Upper lobe of left lung (tissue), 4 donors: ENCODE measurements around the gene PRAC1.

Experiments used
- EP300 ChIP-seq, 4 donors: sonication (generic); formaldehyde crosslinking; IDR thresholded peaks; one replicate each; pipeline ENCODE4 v1.5.1; 2017; ENCODE audit warnings: antibody characterized with exemption in 4 of 4, control low read depth in 2 of 4
- POLR2A ChIP-seq, 4 donors: fragments of 450-650 bp; IDR thresholded peaks; one replicate each; pipeline ENCODE4 v1.5.1; 2016 to 2017; ENCODE audit warnings: antibody characterized with exemption in 4 of 4, mild to moderate bottlenecking in 2 of 4
- TF ChIP-seq, protein P1 (sequence below), 6 experiments: fragments of 450-650 bp in 4 of 6; fragments of 200-600 bp in 2 of 6; sonication (generic) in 2 of 6; IDR thresholded peaks; one replicate each; pipeline ENCODE4 v1.5.1; 2016 to 2019; ENCODE audit warnings: antibody characterized with exemption in 6 of 6

DNA sequence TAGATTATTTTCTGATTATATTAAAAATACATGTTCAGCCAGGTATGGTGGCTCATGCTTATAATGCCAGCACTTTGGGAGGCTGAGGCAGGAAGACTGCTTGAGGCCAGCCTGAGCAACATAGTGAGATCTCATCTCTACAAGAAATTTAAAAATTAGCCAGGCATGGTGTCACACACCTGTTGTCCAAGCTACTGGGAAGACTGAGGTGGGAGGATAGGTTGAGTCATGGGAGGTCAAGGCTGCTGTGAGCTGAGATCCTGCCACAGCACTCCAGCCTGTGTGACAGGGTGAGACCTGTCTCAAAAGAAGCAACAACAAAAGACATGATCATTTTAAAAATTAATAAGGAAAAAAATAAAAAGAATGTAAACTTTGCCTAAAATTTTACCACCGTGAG is 40.7 kb downstream of the PRAC1 start:
- TF ChIP-seq EP300 (IDR thresholded peaks at IDR 0.05) = no peak
- TF ChIP-seq POLR2A (IDR thresholded peaks at IDR 0.05) = no peak
- TF ChIP-seq, protein P1, sequence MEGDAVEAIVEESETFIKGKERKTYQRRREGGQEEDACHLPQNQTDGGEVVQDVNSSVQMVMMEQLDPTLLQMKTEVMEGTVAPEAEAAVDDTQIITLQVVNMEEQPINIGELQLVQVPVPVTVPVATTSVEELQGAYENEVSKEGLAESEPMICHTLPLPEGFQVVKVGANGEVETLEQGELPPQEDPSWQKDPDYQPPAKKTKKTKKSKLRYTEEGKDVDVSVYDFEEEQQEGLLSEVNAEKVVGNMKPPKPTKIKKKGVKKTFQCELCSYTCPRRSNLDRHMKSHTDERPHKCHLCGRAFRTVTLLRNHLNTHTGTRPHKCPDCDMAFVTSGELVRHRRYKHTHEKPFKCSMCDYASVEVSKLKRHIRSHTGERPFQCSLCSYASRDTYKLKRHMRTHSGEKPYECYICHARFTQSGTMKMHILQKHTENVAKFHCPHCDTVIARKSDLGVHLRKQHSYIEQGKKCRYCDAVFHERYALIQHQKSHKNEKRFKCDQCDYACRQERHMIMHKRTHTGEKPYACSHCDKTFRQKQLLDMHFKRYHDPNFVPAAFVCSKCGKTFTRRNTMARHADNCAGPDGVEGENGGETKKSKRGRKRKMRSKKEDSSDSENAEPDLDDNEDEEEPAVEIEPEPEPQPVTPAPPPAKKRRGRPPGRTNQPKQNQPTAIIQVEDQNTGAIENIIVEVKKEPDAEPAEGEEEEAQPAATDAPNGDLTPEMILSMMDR (IDR thresholded peaks at IDR 0.05) = no peak
